ENCODE results near the gene SGCA. TPM values are rescaled to one million over a fixed set of nuclear protein-coding genes. Genes with fewer than 3 reads are reported as not detected.

The SGCA gene
- polyA plus RNA-seq, 1 donor from 2014 or later = 0.43 TPM

GRCh38 chr17:50134206-50135110 lies 31.3 kb upstream of the SGCA start:
- H3K4me2 ChIP-seq (ENCODE audit: low read length) = no peak overlapping the region
- no peaks in the 10 kb centered on the region for H3K79me2 ChIP-seq (replicated peaks; ENCODE audit: insufficient read depth, low read length)
- no peaks in the 10 kb centered on the region for H4K20me1 ChIP-seq (ENCODE audit: insufficient read depth)
- no peak overlapping the region for H3K9ac ChIP-seq (ENCODE audit: low read length)
- no peaks in the 10 kb centered on the region for H3K9me3 ChIP-seq (ENCODE audit: low read length)
- no peak overlapping the region for H3K4me3 ChIP-seq (ENCODE audit: low read length)
- no peaks in the 10 kb centered on the region for H3K9me2 ChIP-seq (ENCODE audit: insufficient read depth, low read length)
- H3K27me3 ChIP-seq (ENCODE audit: insufficient read depth, low read depth, low read length) = no peaks in the 10 kb centered on the region
- peaks cover 8% of the 10 kb centered on the region for H3K36me3 ChIP-seq (ENCODE audit: insufficient read depth, low read length)
- no peak for TF ChIP-seq RAD21 (conservative IDR thresholded peaks at IDR 0.05)
- no peak for TF ChIP-seq CTCF (IDR thresholded peaks at IDR 0.05; ENCODE audit: poor library complexity, severe bottlenecking)
- no peak for TF ChIP-seq SMC3 (conservative IDR thresholded peaks at IDR 0.05; ENCODE audit: poor library complexity)
- H2AFZ ChIP-seq (ENCODE audit: low read depth, low read length) = no peak overlapping the region
- no peaks in the 10 kb centered on the region for H3F3A ChIP-seq (ENCODE audit: insufficient read depth, low read length, poor library complexity, severe bottlenecking)
- H3K27ac ChIP-seq (ENCODE audit: low read length) = no peak overlapping the region

GRCh38 chr17:50135316-50136095 lies 30.3 kb upstream of the SGCA start:
- Histone ChIP-seq H3K79me2 (replicated peaks; ENCODE audit: insufficient read depth, low read length) (no peaks in the 10 kb centered on the region), H3K4me2 (ENCODE audit: low read length) (no peak overlapping the region), H3K27ac (ENCODE audit: low read length) (no peak overlapping the region), H3K9ac (ENCODE audit: low read length) (no peak overlapping the region), H2AFZ (ENCODE audit: low read depth, low read length) (no peak overlapping the region), H3F3A (ENCODE audit: insufficient read depth, low read length, poor library complexity, severe bottlenecking) (no peaks in the 10 kb centered on the region), H4K20me1 (ENCODE audit: insufficient read depth) (no peaks in the 10 kb centered on the region), H3K9me2 (ENCODE audit: insufficient read depth, low read length) (no peaks in the 10 kb centered on the region), H3K9me3 (ENCODE audit: low read length) (no peaks in the 10 kb centered on the region), H3K36me3 (ENCODE audit: insufficient read depth, low read length) (peaks cover 13% of the 10 kb centered on the region), H3K27me3 (ENCODE audit: insufficient read depth, low read depth, low read length) (no peaks in the 10 kb centered on the region), H3K4me3 (ENCODE audit: low read length) (no peak overlapping the region)
- TF ChIP-seq TAF1 (IDR thresholded peaks at IDR 0.05; ENCODE audit: low read depth) (no peak), SMC3 (conservative IDR thresholded peaks at IDR 0.05; ENCODE audit: poor library complexity) (no peak)

GRCh38 chr17:50136096-50136687 lies 29.6 kb upstream of the SGCA start:
- Histone ChIP-seq H3K4me2 (ENCODE audit: low read length) (no peak overlapping the region), H3K9me3 (ENCODE audit: low read length) (no peaks in the 10 kb centered on the region), H3K9ac (ENCODE audit: low read length) (no peak overlapping the region), H3K4me3 (ENCODE audit: low read length) (no peak overlapping the region), H4K20me1 (ENCODE audit: insufficient read depth) (no peaks in the 10 kb centered on the region), H2AFZ (ENCODE audit: low read depth, low read length) (no peak overlapping the region), H3K36me3 (ENCODE audit: insufficient read depth, low read length) (peaks cover 14% of the 10 kb centered on the region), H3K27ac (ENCODE audit: low read length) (no peak overlapping the region), H3F3A (ENCODE audit: insufficient read depth, low read length, poor library complexity, severe bottlenecking) (no peaks in the 10 kb centered on the region), H3K9me2 (ENCODE audit: insufficient read depth, low read length) (no peaks in the 10 kb centered on the region), H3K27me3 (ENCODE audit: insufficient read depth, low read depth, low read length) (no peaks in the 10 kb centered on the region), H3K79me2 (replicated peaks; ENCODE audit: insufficient read depth, low read length) (no peaks in the 10 kb centered on the region)
- TF ChIP-seq TAF1 (IDR thresholded peaks at IDR 0.05; ENCODE audit: low read depth) (no peak), RAD21 (conservative IDR thresholded peaks at IDR 0.05) (no peak), POLR2AphosphoS5 (IDR thresholded peaks at IDR 0.05) (no peak)
